Hepatocyte (in vitro differentiated cells): ENCODE data around the gene GSTA5.

Experiments
- EZH2 ChIP-seq: fragments of 200-600 bp; sonication (generic); IDR thresholded peaks from 2 replicates; pipeline ENCODE4 v1.6.1; 2016; ENCODE audit warnings: antibody characterized with exemption, mild to moderate bottlenecking, borderline replicate concordance
- EZH2phosphoT487 ChIP-seq: fragments of 200-600 bp; sonication (generic); IDR thresholded peaks from one replicate; pipeline ENCODE4 v1.6.1; 2018; ENCODE audit warnings: antibody characterized with exemption, mild to moderate bottlenecking, low read depth, moderate library complexity; ENCODE audit not compliant: unreplicated experiment, severe bottlenecking
- TF ChIP-seq, protein P1 (sequence below): fragments of 200-600 bp; sonication (generic); IDR thresholded peaks from 2 replicates; pipeline ENCODE4 v1.5.1; 2016; ENCODE audit warnings: antibody characterized with exemption, mild to moderate bottlenecking; ENCODE audit not compliant: poor library complexity

DNA sequence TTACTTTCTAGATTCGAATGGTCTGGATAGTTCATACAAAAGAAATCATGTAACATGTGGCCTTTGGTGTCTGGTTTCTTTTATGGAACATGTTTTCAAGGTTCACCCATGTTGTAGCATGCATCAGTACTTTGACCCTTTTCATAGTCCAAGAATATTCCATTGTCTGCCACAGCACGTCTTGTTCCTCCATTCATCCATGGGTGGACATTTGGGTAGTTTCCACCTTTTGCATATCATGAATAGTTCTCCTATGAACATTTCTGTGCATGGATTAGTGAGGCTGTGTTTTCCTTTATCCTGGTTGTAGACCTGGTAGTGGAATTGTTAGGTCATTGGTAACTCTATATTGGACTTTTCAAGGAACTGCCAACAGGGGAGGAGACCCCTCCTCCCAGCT is 37.2 kb upstream of the GSTA5 start:
- TF ChIP-seq, protein P1, sequence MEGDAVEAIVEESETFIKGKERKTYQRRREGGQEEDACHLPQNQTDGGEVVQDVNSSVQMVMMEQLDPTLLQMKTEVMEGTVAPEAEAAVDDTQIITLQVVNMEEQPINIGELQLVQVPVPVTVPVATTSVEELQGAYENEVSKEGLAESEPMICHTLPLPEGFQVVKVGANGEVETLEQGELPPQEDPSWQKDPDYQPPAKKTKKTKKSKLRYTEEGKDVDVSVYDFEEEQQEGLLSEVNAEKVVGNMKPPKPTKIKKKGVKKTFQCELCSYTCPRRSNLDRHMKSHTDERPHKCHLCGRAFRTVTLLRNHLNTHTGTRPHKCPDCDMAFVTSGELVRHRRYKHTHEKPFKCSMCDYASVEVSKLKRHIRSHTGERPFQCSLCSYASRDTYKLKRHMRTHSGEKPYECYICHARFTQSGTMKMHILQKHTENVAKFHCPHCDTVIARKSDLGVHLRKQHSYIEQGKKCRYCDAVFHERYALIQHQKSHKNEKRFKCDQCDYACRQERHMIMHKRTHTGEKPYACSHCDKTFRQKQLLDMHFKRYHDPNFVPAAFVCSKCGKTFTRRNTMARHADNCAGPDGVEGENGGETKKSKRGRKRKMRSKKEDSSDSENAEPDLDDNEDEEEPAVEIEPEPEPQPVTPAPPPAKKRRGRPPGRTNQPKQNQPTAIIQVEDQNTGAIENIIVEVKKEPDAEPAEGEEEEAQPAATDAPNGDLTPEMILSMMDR, result no peak
- no peak for TF ChIP-seq EZH2
- no peak for TF ChIP-seq EZH2phosphoT487
